Uterus (tissue), 2 donors: ENCODE data around the gene TMPRSS9.

Experiments
- POLR2A ChIP-seq, 2 donors: fragments of 450-650 bp; IDR thresholded peaks; one replicate each; pipeline ENCODE4 v1.6.1; 2016; ENCODE audit warnings: antibody characterized with exemption in 2 of 2, mild to moderate bottlenecking in 1 of 2, moderate library complexity in 1 of 2
- TF ChIP-seq, protein P1 (sequence below), 4 experiments: fragments of 200-600 bp in 2 of 4; fragments of 450-650 bp in 2 of 4; sonication (generic) in 2 of 4; IDR thresholded peaks; one replicate each; pipeline ENCODE4 v1.5.1; 2016 to 2019; ENCODE audit warnings: antibody characterized with exemption in 4 of 4, mild to moderate bottlenecking in 2 of 4, moderate library complexity in 1 of 4

- TF ChIP-seq, protein P1, sequence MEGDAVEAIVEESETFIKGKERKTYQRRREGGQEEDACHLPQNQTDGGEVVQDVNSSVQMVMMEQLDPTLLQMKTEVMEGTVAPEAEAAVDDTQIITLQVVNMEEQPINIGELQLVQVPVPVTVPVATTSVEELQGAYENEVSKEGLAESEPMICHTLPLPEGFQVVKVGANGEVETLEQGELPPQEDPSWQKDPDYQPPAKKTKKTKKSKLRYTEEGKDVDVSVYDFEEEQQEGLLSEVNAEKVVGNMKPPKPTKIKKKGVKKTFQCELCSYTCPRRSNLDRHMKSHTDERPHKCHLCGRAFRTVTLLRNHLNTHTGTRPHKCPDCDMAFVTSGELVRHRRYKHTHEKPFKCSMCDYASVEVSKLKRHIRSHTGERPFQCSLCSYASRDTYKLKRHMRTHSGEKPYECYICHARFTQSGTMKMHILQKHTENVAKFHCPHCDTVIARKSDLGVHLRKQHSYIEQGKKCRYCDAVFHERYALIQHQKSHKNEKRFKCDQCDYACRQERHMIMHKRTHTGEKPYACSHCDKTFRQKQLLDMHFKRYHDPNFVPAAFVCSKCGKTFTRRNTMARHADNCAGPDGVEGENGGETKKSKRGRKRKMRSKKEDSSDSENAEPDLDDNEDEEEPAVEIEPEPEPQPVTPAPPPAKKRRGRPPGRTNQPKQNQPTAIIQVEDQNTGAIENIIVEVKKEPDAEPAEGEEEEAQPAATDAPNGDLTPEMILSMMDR (IDR thresholded peaks at IDR 0.05): no peak
- no peak for TF ChIP-seq POLR2A (IDR thresholded peaks at IDR 0.05)
Observed at GRCh38 chr19:2338751-2339643, 21.1 kb upstream of the TMPRSS9 start.
